T-helper 22 cell (primary cell): ENCODE data around the gene CIP2A.

ENCODE experiments used
- DNase-seq: peaks from one replicate; pipeline ENCODE4 v3.0.0-alpha.2; 2020; ENCODE audit warnings: low read depth

Gene CIP2A

DNA sequence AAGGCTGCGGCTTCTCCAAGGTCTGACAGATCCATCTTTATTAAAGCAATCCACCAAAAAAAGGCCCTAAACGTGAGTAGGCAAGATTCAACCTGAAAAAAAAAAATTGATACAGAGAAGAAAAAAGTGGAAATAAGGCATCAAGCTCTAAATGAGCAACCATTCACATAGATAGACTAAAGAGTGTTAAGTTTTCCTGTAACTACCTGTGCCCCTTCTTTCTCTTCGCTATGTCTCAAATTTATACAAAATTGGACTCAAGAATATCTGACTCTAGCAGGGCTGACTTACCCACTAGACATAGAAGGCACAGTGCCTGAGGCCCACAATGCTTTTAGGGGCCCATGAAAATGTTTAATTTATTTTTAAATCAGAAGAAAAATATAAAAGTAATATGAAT is 78.7 kb downstream of the CIP2A start, which contains the start of gene MYH15:
Gene MYH15 (minus strand): TSS at position 101 of the 400 bp plus-strand sequence. CDS start 66 bp downstream, at position 35.
- DNase-seq, result no peak

GRCh38 chr3:108509871-108510270 is 79.4 kb downstream of the CIP2A start:
- DNase-seq, result no peak

DNA sequence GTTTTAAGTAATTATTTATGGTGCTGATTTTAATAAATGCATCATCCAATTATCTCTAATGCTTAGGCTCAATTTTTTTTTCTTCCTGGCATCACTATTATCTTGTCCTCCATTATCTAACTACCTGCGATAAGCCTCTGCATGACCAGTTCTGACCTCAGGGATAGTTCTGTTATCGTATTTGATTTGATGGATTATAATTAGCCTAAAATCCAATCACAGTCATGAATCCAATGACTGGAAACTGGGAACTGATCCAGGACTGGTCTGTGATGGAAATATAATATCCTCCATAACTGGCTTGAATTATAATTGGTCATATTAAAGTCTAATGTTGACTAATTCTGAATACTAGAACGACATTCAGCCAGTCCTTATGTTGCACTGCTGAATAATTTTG is 80.0 kb downstream of the CIP2A start:
- DNase-seq, result no peak

GRCh38 chr3:108507902-108508301 is 81.3 kb downstream of the CIP2A start:
- DNase-seq, result no peak

DNA sequence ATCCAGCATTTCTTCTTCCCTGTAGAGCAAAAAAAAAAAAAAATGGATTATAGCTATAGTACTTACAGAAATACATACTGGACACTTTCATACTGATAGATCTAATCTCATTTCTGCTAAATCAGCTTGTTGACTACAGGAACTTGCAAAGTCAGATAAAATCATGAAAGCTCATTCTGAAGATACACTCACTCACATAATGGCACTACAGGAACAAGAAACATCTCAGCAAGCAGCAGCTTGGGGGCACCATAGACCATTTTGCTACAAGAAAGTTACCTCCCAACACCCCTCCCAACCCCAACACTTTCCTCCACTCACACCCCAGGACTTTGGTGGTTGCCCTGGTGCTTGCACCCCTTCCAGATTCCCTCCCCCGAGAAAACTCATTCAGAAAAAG is 83.4 kb downstream of the CIP2A start:
- DNase-seq, result no peak

DNA sequence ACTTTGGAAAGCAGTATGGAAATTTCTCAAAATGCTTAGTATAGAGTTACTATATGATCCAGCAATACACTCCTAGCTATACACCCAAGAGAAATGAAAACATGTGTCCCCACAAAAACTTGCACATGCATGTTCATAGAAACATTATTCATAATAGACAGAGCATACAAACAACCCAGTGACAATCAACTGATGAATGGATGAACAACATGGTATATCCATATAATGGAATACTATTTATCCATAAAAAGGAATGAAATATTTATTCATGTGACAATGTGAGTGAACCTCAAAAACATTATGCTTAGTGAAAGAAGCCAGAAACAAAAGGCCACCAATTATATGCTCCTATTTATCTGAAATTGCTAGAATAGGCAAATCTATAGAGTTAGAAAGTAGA is 85.5 kb downstream of the CIP2A start:
- DNase-seq, result no peak

DNA sequence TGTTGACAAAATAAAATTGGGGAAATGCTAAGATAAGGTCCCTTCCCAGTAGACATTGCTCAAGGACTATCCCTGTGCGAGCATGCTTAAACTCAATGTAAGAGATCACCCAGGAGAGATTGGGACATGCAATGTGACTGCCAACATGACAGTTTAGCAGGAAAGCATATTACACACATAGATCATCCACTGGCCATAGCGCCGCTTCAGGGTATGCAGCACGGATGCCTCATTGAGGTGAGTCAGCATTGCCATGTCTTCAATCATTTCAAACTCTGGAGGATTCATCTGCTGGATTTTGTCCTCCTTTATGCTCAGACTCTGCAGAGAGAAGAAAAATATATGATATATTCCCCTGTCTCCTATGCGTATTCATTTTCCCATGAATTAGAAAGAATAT is 87.7 kb downstream of the CIP2A start:
- DNase-seq, result no peak

DNA sequence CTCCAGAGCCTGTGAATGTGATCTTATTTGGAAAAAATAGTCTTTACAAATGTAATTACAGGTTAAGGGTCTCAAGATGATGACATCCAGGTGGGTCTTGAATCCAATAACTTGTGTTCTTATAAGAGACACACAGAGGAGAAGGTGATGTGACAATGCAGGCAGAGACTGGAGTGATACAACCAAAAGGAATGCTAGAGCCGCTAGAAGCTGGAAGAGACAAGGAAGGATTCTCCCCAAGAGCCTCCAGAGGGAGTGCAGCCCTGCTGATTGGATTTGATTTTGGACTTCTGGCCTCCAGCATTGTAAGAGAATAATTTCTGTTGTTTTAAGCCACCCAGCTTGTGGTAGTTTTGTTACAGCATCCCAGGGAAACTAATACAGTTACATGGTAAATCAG is 88.5 kb downstream of the CIP2A start:
- no peak for DNase-seq
